Thyroid gland (tissue), 4 donors: ENCODE results near the gene BSPRY.

Experiments
- POLR2A ChIP-seq, 2 donors: fragments of 450-650 bp; IDR thresholded peaks; one replicate each; pipeline ENCODE4 v1.6.1; 2017; ENCODE audit warnings: antibody characterized with exemption in 2 of 2, mild to moderate bottlenecking in 2 of 2, moderate library complexity in 1 of 2
- TF ChIP-seq, protein P1 (sequence below), 6 experiments: fragments of 200-600 bp in 3 of 6; fragments of 450-650 bp in 3 of 6; sonication (generic) in 3 of 6; IDR thresholded peaks; one replicate each; pipeline ENCODE4 v1.5.1; 2016 to 2019; ENCODE audit warnings: antibody characterized with exemption in 6 of 6, mild to moderate bottlenecking in 2 of 6, inconsistent platforms in 1 of 6, moderate library complexity in 1 of 6

DNA sequence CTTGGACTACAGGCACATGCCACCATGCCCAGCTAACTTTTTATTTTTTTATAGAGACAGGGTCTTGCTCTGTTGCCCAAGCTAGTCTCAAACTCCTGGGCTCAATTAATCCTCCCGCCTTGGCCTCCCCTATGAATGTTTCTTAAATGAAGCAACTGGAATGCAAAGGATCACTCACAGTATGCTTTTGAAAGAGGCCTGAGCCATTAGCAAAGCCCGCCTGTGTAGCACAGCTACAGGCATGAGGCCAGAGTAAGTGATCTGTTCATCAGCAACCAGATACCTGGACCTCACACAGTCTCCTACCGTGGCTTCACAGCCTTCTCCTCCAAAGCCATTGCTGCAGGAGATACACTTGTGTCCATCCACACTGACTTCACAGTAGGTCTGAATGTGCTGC, 29.3 kb upstream of the BSPRY start:
- no peak for TF ChIP-seq POLR2A (IDR thresholded peaks at IDR 0.05)
- TF ChIP-seq, protein P1, sequence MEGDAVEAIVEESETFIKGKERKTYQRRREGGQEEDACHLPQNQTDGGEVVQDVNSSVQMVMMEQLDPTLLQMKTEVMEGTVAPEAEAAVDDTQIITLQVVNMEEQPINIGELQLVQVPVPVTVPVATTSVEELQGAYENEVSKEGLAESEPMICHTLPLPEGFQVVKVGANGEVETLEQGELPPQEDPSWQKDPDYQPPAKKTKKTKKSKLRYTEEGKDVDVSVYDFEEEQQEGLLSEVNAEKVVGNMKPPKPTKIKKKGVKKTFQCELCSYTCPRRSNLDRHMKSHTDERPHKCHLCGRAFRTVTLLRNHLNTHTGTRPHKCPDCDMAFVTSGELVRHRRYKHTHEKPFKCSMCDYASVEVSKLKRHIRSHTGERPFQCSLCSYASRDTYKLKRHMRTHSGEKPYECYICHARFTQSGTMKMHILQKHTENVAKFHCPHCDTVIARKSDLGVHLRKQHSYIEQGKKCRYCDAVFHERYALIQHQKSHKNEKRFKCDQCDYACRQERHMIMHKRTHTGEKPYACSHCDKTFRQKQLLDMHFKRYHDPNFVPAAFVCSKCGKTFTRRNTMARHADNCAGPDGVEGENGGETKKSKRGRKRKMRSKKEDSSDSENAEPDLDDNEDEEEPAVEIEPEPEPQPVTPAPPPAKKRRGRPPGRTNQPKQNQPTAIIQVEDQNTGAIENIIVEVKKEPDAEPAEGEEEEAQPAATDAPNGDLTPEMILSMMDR (IDR thresholded peaks at IDR 0.05): no peak
